Activated CD4-positive, alpha-beta T cell treated with anti-CD3 and anti-CD28 coated beads, Interleukin-2, Interleukin-6, amounts not matched to agents 100 ng/mL and 50 ng/mL, durations not matched to agents 16 hours and 8 hours (primary cell): ENCODE results near the gene PODXL2.

Experiments
- DNase-seq: peaks from one replicate; pipeline ENCODE4 v3.0.0-alpha.2; 2020

The PODXL2 gene

GRCh38 chr3:127710155-127710941, 81.4 kb downstream of the PODXL2 start:
- no peak for DNase-seq

- DNase-seq = no peak
Measured at GRCh38 chr3:127711021-127711695, 82.2 kb downstream of the PODXL2 start.

GRCh38 chr3:127711896-127712295, 82.9 kb downstream of the PODXL2 start:
- DNase-seq = no peak

- no peak for DNase-seq
Measured at GRCh38 chr3:127712461-127712860, 83.5 kb downstream of the PODXL2 start.

- no peak for DNase-seq
Measured at GRCh38 chr3:127712881-127713771, 84.1 kb downstream of the PODXL2 start.

GRCh38 chr3:127714125-127714571, 85.2 kb downstream of the PODXL2 start:
- DNase-seq = no peak

GRCh38 chr3:127714866-127715265, 85.9 kb downstream of the PODXL2 start:
- no peak for DNase-seq

- DNase-seq = no peak
Measured at GRCh38 chr3:127715532-127715931, 86.5 kb downstream of the PODXL2 start.

GRCh38 chr3:127716384-127716783, 87.4 kb downstream of the PODXL2 start:
- no peak for DNase-seq

GRCh38 chr3:127717357-127718244, 88.6 kb downstream of the PODXL2 start:
- no peak for DNase-seq

- DNase-seq = no peak
Measured at GRCh38 chr3:127718245-127718915, 89.4 kb downstream of the PODXL2 start.

- DNase-seq = no peak
Measured at GRCh38 chr3:127718916-127719290, 89.9 kb downstream of the PODXL2 start.

- DNase-seq = no peak
Measured at GRCh38 chr3:127719369-127719768, 90.4 kb downstream of the PODXL2 start.

- no peak for DNase-seq
Measured at GRCh38 chr3:127720161-127720823, 91.3 kb downstream of the PODXL2 start.

- DNase-seq = no peak
Measured at GRCh38 chr3:127720985-127721935, 92.3 kb downstream of the PODXL2 start.

GRCh38 chr3:127722091-127722784, 93.3 kb downstream of the PODXL2 start:
- DNase-seq = no peak
